A172 (cell line): ENCODE data around the gene IQSEC1. TPM values are rescaled to one million over a fixed set of nuclear protein-coding genes. Genes with fewer than 3 reads are reported as not detected.

ENCODE experiments used
- DNase-seq: peaks from one replicate; pipeline ENCODE4 v3.0.0-alpha.2; 2015; ENCODE audit warnings: low spot score
- total RNA-seq: library from RNA; depleted of rRNA; stranded (reverse); fragments of >200 nt; shearing (Covaris generic); gene quantifications from 2 replicates; pipeline ENCODE4 v1.2.3, GENCODE V29; 2014; rRNA removed

IQSEC1 gene
- 22.5 and 25.8 TPM in 2 replicates for total RNA-seq

DNA sequence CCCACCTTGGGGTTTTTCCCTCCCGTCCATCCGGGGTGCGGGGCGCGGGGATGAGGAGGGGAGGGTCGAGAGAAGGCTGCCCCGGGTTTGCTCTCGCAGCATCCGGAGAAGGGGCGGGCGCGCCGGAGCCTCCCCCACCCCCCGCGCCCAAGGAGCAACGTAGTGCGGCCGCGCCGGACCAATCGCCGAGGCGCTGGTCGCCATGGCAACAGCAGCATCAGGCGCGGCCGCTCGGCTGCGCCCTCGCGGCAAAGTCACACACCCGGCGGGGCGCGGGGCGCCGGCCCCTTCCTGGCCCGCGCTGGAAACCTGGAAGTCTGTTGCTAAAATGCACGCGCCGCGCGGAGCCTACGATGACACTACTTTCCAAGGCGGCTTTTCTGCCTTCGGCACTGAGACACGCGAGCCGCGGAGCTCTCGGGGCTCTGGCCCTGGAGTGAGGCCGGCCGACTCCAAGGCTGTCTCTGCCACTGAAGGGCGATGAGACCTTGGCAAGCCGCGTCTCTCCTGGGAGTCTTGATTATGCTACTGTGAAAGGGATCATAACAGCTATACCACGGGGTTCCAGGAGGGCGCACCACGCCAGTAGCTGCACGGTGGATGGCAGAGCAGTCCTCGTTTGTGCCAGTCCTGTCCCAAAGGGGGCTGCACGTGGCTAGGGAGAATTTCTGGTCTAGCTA is at the start of gene IQSEC1:
Gene IQSEC1, minus strand, starts transcription at position 104 of the 680 bp plus-strand sequence. CDS start 415 bp downstream, outside the sequence.
- no peak for DNase-seq

GRCh38 chr3:13122081-13123012 is 49.1 kb upstream of the IQSEC1 start:
- DNase-seq: no peak

- no peak for DNase-seq
Measured at GRCh38 chr3:13121553-13122001, 48.3 kb upstream of the IQSEC1 start.

DNA sequence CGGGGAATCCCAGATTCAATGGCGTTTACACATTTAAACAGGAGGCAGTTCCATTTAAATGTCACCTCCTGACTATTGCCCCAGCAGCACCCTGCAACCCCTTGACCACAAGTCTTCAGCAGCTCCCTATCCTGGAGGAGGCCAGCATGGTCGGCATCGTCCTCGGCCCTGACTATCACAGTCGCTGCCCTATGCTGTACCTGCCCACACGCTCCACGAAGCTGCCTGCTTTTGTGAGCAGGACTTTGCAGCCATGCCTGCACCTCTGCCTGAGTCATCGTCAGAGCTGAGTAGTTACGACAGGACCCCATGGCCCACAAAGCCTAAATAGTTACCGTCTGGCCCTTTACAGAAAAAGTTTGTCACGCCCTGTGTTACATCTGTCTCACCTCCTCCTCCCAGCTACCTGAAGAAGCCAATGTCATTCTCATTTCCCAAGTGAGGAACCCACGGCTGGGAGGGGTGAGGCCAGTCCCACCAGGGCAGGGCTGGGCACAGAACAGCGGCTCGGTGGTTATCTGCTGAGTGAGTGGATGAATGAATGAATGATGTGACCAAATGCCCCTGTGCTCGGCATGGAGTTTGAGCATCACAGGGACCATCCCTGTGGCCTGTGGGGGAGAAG is 47.8 kb upstream of the IQSEC1 start:
- no peak for DNase-seq

GRCh38 chr3:13120289-13120927 is 47.2 kb upstream of the IQSEC1 start:
- DNase-seq: no peak

DNA sequence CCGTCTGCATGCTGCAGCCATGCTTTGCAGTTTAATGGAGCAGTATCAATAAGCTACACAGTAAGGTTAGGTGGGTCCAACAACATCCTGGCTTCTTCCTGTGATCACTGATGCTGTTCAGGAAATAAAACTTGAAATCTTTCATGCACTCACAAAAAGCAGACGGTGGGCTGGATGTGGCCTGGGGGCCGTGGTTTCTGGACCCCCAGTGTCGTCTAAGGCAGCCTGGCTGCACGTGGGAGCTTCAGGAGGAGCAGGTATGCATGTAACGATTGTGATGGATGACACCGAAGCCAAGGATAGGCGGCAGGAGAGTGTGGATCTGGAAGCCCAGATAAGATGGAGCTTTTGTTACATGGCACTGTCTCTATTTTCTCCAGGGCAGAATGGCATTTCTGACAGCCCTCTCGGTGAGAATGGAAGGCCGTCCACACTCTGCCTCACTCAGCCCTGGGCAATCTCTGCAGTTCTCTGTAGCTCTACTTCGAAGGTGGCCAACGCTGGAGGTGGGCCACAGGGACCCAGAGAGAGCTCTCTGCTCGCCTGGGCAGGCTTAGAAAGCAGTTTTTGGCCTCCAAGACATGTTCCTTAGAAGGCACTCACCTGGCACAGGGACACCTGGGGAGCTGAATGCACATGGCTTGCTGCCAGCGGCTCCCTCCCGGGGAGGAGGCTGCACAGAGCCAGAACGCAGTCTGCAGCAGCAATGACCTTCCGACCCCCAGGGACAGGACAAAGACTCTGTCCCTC is 46.4 kb upstream of the IQSEC1 start:
- DNase-seq: no peak

DNA sequence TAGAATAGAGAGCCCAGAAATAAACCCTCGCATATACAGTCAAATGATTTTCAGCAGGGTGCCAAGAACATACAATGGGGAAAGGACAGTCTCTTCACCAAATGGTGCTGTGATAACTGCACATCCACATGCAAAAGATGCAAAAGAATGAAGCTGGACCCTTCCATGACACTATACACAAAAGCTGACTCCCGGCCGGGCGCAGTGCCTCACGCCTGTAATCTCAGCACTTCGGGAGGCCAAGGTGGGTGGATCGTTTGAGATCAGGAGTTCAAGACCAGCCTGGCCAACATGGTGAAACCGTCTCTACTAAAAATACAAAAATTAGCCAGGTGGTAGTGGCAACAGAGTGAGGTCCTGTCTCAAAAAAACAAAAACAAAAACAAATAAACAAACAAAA is 43.2 kb upstream of the IQSEC1 start:
- DNase-seq: no peak

DNA sequence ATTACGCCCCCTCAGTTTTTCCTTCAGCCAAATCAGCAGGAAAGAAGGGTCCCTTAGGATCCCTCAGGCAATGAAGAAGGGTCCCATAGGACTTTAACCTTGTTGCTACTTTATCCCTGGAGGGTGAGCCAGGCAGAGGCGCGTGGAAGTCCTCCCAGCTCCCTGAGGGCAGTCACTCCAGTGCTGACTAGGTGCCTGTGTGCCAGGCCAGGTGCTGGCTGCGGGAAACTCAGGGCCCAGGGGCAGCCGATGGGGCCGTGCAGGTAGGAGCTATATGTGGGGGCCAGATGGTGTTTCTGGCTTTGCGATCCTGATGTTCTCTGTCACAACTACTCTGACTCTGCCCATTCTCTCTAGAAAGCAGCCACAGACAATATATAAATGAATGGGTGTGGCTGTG is 42.8 kb upstream of the IQSEC1 start:
- DNase-seq: no peak

DNA sequence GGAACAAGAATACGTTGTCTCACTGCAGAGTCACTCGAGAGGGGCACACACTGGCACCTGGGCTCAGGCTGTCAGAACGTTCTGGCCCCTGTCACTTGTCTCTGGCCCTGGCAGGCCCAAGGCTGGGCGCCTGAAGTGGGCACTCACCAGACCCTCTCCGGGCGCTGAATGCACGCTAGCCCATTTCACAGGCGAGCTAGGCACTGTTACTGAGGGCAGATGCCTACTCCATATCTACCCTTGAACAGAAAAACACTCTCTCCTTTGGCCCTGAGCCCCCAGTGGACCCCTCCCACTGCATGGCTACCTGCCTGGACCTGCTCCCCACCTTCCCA is 42.3 kb upstream of the IQSEC1 start:
- DNase-seq: no peak

DNA sequence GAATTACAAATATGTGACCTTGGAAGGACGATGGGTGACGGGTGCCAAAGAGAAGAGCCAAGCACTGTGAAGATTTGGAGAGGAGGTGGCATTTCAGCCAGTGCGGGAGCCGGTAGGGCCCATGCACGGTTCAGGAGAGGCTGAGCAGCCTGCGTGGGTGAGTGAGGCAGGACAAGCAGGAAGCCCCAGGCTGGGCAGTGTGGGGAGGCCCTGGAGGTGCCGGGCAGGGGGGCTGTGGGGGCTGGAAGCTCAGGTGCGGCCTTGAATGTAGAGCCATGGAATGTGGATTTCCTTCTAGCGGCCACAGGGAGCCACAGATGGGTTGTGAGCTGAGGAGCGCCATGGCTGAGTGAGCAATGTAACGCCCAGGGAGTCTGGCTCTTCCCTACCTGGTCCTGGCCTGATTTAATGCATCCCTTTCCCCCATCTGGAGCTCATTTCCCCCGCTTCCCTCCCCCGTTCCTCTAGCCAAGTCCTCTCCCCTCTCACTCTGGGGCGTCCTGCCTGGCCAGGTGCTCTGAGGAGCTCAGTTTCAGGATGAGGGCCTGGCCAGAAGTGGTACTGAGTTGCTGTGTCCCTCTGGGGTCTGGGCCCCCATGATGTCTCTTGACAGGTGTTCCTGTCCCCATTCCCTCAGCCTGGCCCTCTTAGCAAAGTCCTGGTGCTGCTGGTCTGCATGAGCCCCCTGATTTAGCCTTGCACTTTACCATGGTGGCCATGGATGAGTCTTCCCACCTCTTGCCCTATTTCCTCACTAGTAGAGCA is 41.8 kb upstream of the IQSEC1 start:
- no peak for DNase-seq

GRCh38 chr3:13113346-13114330 is 40.4 kb upstream of the IQSEC1 start:
- DNase-seq: no peak

GRCh38 chr3:13112521-13113345 is 39.5 kb upstream of the IQSEC1 start:
- peak; percentile 54 for DNase-seq

DNA sequence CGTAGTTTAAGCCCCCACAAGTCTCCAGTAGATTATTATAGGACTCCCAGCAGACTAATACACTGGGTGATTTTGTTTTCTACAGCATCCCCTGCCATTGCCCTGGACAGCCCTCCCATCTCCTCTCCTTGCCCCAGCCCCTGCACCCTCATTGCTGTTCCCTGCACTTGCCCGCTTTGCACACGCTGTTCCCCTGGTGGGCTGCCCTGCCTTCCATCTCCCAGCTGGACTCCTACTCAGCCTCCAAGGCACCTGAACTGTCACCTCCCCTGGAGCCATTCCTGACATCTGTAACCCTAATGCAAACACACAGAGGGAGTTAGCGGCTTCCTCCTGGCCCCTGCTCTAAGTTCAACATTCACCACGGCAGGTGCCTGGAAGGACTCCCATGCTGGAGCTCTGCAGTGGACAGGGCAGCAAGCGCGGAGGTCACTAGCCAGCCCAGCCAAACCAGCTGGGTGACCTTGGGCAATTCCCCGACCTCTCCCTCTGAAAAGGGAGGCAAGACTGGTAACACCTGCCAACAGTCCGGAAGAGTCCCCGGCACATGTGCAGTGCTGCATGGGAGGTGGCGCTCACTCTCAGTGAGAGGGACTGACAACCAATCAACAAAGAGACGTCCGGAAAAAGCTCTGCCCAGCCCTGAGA is 38.8 kb upstream of the IQSEC1 start:
- DNase-seq: no peak

DNA sequence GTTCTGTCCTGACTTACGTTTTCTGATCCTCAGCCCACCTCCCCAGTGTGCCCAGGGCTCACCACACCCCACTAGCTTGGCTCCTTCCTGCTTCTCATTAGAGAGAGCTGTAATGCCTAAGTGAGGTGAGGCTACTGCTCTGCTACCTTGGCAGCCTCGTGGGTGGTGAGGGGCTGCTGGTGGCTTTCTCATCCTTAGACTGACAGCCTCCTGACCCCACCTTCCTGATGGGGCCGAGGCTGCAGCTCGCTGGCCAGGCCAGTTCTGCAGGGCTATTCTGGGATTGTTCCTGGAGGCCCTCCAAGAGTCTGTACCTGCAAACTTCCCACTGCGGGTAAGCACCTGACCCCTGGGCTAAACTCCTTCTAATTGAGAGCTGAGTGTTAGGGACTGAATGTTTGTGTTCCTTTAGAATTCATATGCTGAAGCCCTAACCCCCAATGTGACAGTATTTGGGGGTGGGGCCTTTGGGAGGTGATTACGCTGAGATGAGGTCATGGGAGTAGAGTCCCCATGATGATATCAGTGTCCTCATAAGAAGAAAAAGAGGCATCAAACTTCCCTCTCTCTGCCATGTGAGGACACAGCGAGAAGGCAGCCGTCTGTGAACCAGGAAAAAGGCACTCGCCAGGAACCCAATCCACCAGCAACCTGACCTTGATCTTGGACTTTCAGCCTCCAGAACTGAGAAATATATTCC is 38.1 kb upstream of the IQSEC1 start:
- DNase-seq: peak; percentile 38

DNA sequence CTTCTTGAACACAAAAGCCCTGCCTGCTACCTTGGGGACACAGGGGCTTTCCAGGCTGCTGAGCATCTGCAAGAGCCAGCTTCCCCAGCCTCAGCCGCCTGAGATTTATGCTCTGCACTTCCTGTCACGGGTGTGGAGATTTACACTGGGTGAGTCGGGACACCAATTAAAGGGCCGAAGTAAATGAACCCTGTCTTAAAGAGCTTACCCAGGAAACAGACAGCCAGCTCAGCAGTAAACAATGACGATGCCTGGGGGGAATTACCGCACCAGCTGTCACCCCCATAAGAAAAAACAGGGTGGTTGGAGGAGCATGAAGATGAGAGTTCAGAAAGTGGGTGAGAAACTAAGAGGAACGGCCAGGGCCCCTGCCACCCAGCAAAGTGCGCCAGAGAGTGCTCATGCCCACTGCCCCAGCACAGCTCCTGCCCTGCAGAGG is 37.5 kb upstream of the IQSEC1 start:
- peak; percentile 94 for DNase-seq

- DNase-seq: no peak
Measured at GRCh38 chr3:13109516-13109915, 36.3 kb upstream of the IQSEC1 start.

- DNase-seq: no peak
Measured at GRCh38 chr3:13108861-13109260, 35.6 kb upstream of the IQSEC1 start.
